ENCODE measurements around the gene TBCCD1.
"Not testable (repeated sequence)": the region's sequence is repeated elsewhere in the genome, so short reads cannot be mapped to it uniquely, and the experiment has no call there.

Gene TBCCD1

GRCh38 chr3:186536883-186537844, 30.0 kb downstream of the TBCCD1 start:
- no peak for TF ChIP-seq CTCF (conservative IDR thresholded peaks at IDR 0.05; ENCODE audit: low read depth, low read length)
- DNase-seq (ENCODE audit: low read depth), result peak; percentile 26
- H3K4me3 ChIP-seq (ENCODE audit: low read depth, low read length), result no peak overlapping the region

- no peak for TF ChIP-seq CTCF (conservative IDR thresholded peaks at IDR 0.05; ENCODE audit: low read depth, low read length)
- no peak for DNase-seq (ENCODE audit: low read depth)
- no peak overlapping the region for H3K4me3 ChIP-seq (ENCODE audit: low read depth, low read length)
Measured at GRCh38 chr3:186534113-186534669, 32.9 kb downstream of the TBCCD1 start.

GRCh38 chr3:186532598-186533072, 34.5 kb downstream of the TBCCD1 start:
- no peak overlapping the region for H3K4me3 ChIP-seq (ENCODE audit: low read depth, low read length)
- no peak for DNase-seq (ENCODE audit: low read depth)
- TF ChIP-seq CTCF (conservative IDR thresholded peaks at IDR 0.05; ENCODE audit: low read depth, low read length), result no peak

GRCh38 chr3:186531694-186532093, 35.4 kb downstream of the TBCCD1 start:
- DNase-seq (ENCODE audit: low read depth); H3K4me3 ChIP-seq (ENCODE audit: low read depth, low read length): not testable (repeated sequence)

GRCh38 chr3:186530415-186530814, 36.7 kb downstream of the TBCCD1 start:
- H3K4me3 ChIP-seq (ENCODE audit: low read depth, low read length), result no peak overlapping the region
- DNase-seq (ENCODE audit: low read depth), result no peak
- TF ChIP-seq CTCF (conservative IDR thresholded peaks at IDR 0.05; ENCODE audit: low read depth, low read length), result no peak

- peak; percentile 31 for TF ChIP-seq CTCF (conservative IDR thresholded peaks at IDR 0.05; ENCODE audit: low read depth, low read length)
- H3K4me3 ChIP-seq (ENCODE audit: low read depth, low read length), result no peak overlapping the region
- no peak for DNase-seq (ENCODE audit: low read depth)
Measured at GRCh38 chr3:186529201-186529999, 37.7 kb downstream of the TBCCD1 start.

- no peak for DNase-seq (ENCODE audit: low read depth)
- TF ChIP-seq CTCF (conservative IDR thresholded peaks at IDR 0.05; ENCODE audit: low read depth, low read length), result no peak
- no peak overlapping the region for H3K4me3 ChIP-seq (ENCODE audit: low read depth, low read length)
Measured at GRCh38 chr3:186526256-186526606, 40.9 kb downstream of the TBCCD1 start.
